Mesendoderm (in vitro differentiated cells): Measurements from ENCODE around the gene NQO1. TPM values are rescaled to one million over a fixed set of nuclear protein-coding genes. Genes with fewer than 3 reads are reported as not detected.

Experiments
- DNase-seq: peaks from one replicate; pipeline ENCODE4 v3.0.0; 2013
- H2AK5ac ChIP-seq: 2 replicates; pipeline ENCODE4 v1.6.1; 2013; ENCODE audit warnings: low read length, inconsistent platforms
- H2BK120ac ChIP-seq: 2 replicates; pipeline ENCODE4 v1.6.1; 2013; ENCODE audit warnings: low read depth, mild to moderate bottlenecking, low read length, moderate library complexity, mixed read lengths
- H2BK15ac ChIP-seq: replicated peaks from 2 replicates; pipeline ENCODE4 v1.6.1; 2013; ENCODE audit warnings: low read depth, mild to moderate bottlenecking, moderate library complexity
- H2BK5ac ChIP-seq: 2 replicates; pipeline ENCODE4 v1.6.1; 2013; ENCODE audit warnings: low read length, inconsistent platforms
- H3K18ac ChIP-seq: 2 replicates; pipeline ENCODE4 v1.6.1; 2013; ENCODE audit warnings: mild to moderate bottlenecking, low read length, mixed read lengths
- H3K23ac ChIP-seq: one replicate; pipeline ENCODE4 v1.6.1; 2013; ENCODE audit warnings: low read length
- H3K27ac ChIP-seq: 2 replicates; pipeline ENCODE4 v1.5.1; 2013; ENCODE audit warnings: low read depth, mild to moderate bottlenecking, inconsistent platforms, low read length, moderate library complexity
- H3K27me3 ChIP-seq: 2 replicates; pipeline ENCODE4 v1.6.1; 2013; ENCODE audit warnings: low read length, control low read depth, mild to moderate bottlenecking, inconsistent platforms; ENCODE audit not compliant: insufficient read depth, poor library complexity
- H3K36me3 ChIP-seq: 2 replicates; pipeline ENCODE4 v1.6.1; 2013; ENCODE audit warnings: low read length, inconsistent platforms; ENCODE audit not compliant: control insufficient read depth, insufficient read depth
- H3K4ac ChIP-seq: one replicate; pipeline ENCODE4 v1.6.1; 2013; ENCODE audit warnings: low read depth, mild to moderate bottlenecking, low read length, moderate library complexity
- H3K4me1 ChIP-seq: 2 replicates; pipeline ENCODE4 v1.6.1; 2013; ENCODE audit warnings: low read depth, low read length, inconsistent platforms; ENCODE audit not compliant: control insufficient read depth
- H3K4me2 ChIP-seq: 2 replicates; pipeline ENCODE4 v1.6.1; 2013; ENCODE audit warnings: low read length
- H3K4me3 ChIP-seq: 2 replicates; pipeline ENCODE4 v1.5.1; 2013; ENCODE audit warnings: mild to moderate bottlenecking, low read length
- H3K56ac ChIP-seq: one replicate; pipeline ENCODE4 v1.6.1; 2013; ENCODE audit warnings: low read length
- H3K79me1 ChIP-seq: 2 replicates; pipeline ENCODE4 v1.6.1; 2013; ENCODE audit warnings: low read length, inconsistent platforms
- H3K79me2 ChIP-seq: 2 replicates; pipeline ENCODE4 v1.6.1; 2013; ENCODE audit warnings: mild to moderate bottlenecking, low read length; ENCODE audit not compliant: control insufficient read depth, insufficient read depth
- H3K9ac ChIP-seq: 2 replicates; pipeline ENCODE4 v1.6.1; 2013; ENCODE audit warnings: low read length, inconsistent platforms
- H4K5ac ChIP-seq: one replicate; pipeline ENCODE4 v1.6.1; 2013; ENCODE audit warnings: low read length
- H4K8ac ChIP-seq: one replicate; pipeline ENCODE4 v1.6.1; 2013; ENCODE audit warnings: low read depth, mild to moderate bottlenecking, control low read depth, low read length, moderate library complexity
- WGBS: extraction: QIAGEN DNeasy Blood & Tissue Kit; methylation state at CpG from one replicate; pipeline ENCODE4 v1.1.7; 2013; ENCODE audit warnings: low lambda C conversion rate, missing lambda C conversion rate; ENCODE audit not compliant: insufficient coverage; ENCODE audit errors: extremely low coverage; 5-methylcytosine and 5-hydroxymethylcytosine counted together
- polyA plus RNA-seq, 2 experiments: library from polyadenylated mRNA; stranded (reverse); fragments of 200-250 nt; gene quantifications; one replicate each; pipeline ENCODE4 v1.2.3, GENCODE V29; 2013

NQO1 gene
- polyA plus RNA-seq (2013, experiment 1 of 2) = 95.1 TPM
- polyA plus RNA-seq (2013, experiment 2 of 2) = 96.0 TPM

DNA sequence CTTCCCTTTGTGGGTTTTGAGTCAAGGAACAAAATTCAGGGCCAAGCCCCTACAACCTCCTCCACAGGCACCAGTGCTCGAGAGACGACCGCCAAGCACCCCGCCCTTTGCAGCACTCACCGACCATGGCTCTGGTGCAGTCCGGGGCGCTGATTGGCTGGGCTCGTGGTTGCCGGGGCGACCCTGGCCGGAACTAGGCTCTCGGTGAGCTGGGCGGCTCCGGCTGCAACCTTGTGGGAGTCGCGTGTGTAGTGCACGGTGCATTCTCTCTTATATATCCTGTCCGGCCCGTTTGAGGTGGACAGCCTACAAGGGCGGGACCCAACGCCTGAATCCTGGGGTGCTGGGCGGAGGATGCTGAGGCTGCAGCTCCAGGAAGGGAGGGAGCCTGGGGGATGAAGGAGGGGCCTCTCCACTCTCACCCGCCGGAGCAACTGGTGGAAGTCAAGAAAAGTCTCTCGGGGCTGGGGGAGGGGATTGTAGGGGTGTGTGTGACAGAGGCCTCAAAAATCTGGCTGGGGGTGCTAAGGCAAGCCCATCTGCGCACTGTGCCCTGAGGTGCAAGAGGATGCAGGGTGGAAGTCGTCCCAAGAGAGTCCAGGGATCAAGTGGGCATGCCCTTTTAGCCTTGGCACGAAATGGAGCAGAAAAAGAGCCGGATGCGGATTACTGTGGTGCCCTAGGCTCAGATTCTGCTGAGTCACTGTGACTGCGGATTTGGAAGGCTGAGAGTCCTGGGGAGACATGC lies at the start of gene NQO1:
Gene NQO1, minus strand, starts transcription at position 248 of the 748 bp plus-strand sequence. Its CDS starts 121 bp downstream, at position 127.
- H3K56ac ChIP-seq = peak within 1 kb of the TSS; percentile 99
- H3K36me3 ChIP-seq = no peaks in the 10 kb centered on the region
- H3K4me2 ChIP-seq = peak within 1 kb of the TSS; percentile 96
- H2AK5ac ChIP-seq = peak within 1 kb of the TSS; percentile 98
- H2BK120ac ChIP-seq = peak within 1 kb of the TSS; percentile 56
- no peaks in the 10 kb centered on the region for H3K27me3 ChIP-seq
- no CpG with 5 or more reads among the region's 31 CpGs for WGBS
- DNase-seq = peak; percentile 99
- peak within 1 kb of the TSS; percentile 76 for H3K4me3 ChIP-seq
- H3K79me1 ChIP-seq = no peaks in the 10 kb centered on the region
- peak within 1 kb of the TSS; percentile 39 for H2BK15ac ChIP-seq
- peak within 1 kb of the TSS; percentile 68 for H4K8ac ChIP-seq
- H3K79me2 ChIP-seq = peaks cover 7% of the 10 kb centered on the region
- peak within 1 kb of the TSS; percentile 97 for H3K4ac ChIP-seq
- H3K18ac ChIP-seq = peak within 1 kb of the TSS; percentile 81
- H3K4me1 ChIP-seq = peaks cover 5% of the 10 kb centered on the region
- H2BK5ac ChIP-seq = peak within 1 kb of the TSS; percentile 100
- peak within 1 kb of the TSS; percentile 97 for H4K5ac ChIP-seq
- peak within 1 kb of the TSS; percentile 95 for H3K9ac ChIP-seq
- H3K27ac ChIP-seq = peak within 1 kb of the TSS; percentile 99
- peak within 1 kb of the TSS; percentile 100 for H3K23ac ChIP-seq

GRCh38 chr16:69775563-69775962 lies 49.2 kb upstream of the NQO1 start:
- Histone ChIP-seq H3K79me2 (peaks cover 3% of the 10 kb centered on the region), H3K23ac (no peak overlapping the region), H3K18ac (no peak overlapping the region), H3K4me3 (no peak overlapping the region), H2AK5ac (no peak overlapping the region), H4K5ac (no peak overlapping the region), H3K9ac (no peak overlapping the region), H3K4me2 (no peak overlapping the region), H3K27me3 (no peaks in the 10 kb centered on the region), H3K4ac (no peak overlapping the region), H2BK120ac (no peak overlapping the region), H3K56ac (no peak overlapping the region), H3K4me1 (no peaks in the 10 kb centered on the region), H4K8ac (no peak overlapping the region), H2BK5ac (no peak overlapping the region), H3K27ac (no peak overlapping the region), H3K79me1 (peaks cover 14% of the 10 kb centered on the region), H3K36me3 (no peaks in the 10 kb centered on the region), H2BK15ac (no peak overlapping the region)
- DNase-seq = no peak

DNA sequence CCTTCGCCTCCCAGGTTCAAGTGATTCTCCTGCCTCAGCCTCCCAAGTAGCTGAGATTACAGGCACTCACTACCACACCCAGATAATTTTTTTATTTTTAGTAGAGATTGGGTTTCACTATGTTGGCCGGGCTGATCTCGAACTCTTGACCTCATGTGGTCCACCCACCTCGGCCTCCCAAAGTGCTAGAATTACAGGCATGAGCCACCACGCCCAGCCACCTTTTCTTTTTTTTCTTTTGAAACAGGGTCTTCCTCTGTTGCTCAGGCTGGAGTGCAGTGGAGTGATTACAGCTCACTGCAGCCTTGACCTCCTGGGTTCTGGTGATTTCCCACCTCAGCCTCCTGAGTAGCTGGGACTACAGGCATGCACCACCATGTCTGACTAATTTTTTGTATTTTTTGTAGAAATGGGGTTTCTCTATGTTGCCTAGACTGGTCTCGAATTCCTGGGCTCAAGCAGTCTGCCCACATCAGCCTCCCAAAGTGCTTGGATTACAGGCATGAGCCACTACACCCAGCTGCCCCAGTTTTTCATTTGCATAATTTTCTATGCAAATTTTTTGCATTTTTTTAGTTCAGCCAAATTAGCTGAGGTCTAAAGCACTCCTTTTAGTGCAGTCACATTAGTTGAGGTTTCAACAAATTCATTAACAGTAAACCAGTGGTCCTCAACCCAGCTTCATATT lies 47.0 kb upstream of the NQO1 start:
- no peak overlapping the region for H3K56ac ChIP-seq
- H3K18ac ChIP-seq = no peak overlapping the region
- no peak overlapping the region for H3K4me2 ChIP-seq
- no peak overlapping the region for H3K4ac ChIP-seq
- H3K4me1 ChIP-seq = no peaks in the 10 kb centered on the region
- no peak overlapping the region for H4K5ac ChIP-seq
- no peak overlapping the region for H4K8ac ChIP-seq
- H3K79me2 ChIP-seq = peaks cover 5% of the 10 kb centered on the region
- no peaks in the 10 kb centered on the region for H3K27me3 ChIP-seq
- peaks cover 17% of the 10 kb centered on the region for H3K79me1 ChIP-seq
- H3K27ac ChIP-seq = no peak overlapping the region
- H2BK15ac ChIP-seq = no peak overlapping the region
- no peak overlapping the region for H3K9ac ChIP-seq
- no CpG with 5 or more reads among the region's 6 CpGs for WGBS
- H2BK5ac ChIP-seq = no peak overlapping the region
- H2BK120ac ChIP-seq = no peak overlapping the region
- DNase-seq = no peak
- H2AK5ac ChIP-seq = no peak overlapping the region
- H3K23ac ChIP-seq = no peak overlapping the region
- no peaks in the 10 kb centered on the region for H3K36me3 ChIP-seq
- H3K4me3 ChIP-seq = no peak overlapping the region

DNA sequence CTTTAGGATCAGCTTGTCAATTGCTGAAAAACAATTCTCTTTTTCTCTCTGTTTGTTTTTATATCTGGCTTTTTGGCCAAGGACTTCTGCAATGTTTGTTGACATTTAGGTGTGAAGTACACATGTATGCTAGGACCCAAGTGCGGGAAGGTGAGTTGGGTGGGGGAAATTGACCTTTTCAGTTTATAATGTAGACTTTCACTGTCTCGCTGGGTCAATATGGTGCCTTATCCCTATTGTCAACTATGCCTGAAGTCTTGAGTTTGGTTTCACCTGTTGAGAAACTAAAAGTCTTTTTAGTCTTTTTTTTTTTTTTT lies 45.2 kb upstream of the NQO1 start:
- no peak for DNase-seq
- no peaks in the 10 kb centered on the region for H3K4me1 ChIP-seq
- H4K8ac ChIP-seq = no peak overlapping the region
- H3K18ac ChIP-seq = no peak overlapping the region
- H3K27me3 ChIP-seq = no peaks in the 10 kb centered on the region
- H3K9ac ChIP-seq = no peak overlapping the region
- no peak overlapping the region for H3K56ac ChIP-seq
- no peak overlapping the region for H3K4ac ChIP-seq
- H2BK15ac ChIP-seq = no peak overlapping the region
- H3K4me3 ChIP-seq = no peak overlapping the region
- WGBS = no CpG with 5 or more reads among the region's 2 CpGs
- H3K23ac ChIP-seq = no peak overlapping the region
- peaks cover 5% of the 10 kb centered on the region for H3K79me2 ChIP-seq
- no peaks in the 10 kb centered on the region for H3K36me3 ChIP-seq
- no peak overlapping the region for H2BK5ac ChIP-seq
- H3K27ac ChIP-seq = no peak overlapping the region
- no peak overlapping the region for H3K4me2 ChIP-seq
- H2BK120ac ChIP-seq = no peak overlapping the region
- H3K79me1 ChIP-seq = peaks cover 17% of the 10 kb centered on the region
- no peak overlapping the region for H4K5ac ChIP-seq
- H2AK5ac ChIP-seq = no peak overlapping the region

DNA sequence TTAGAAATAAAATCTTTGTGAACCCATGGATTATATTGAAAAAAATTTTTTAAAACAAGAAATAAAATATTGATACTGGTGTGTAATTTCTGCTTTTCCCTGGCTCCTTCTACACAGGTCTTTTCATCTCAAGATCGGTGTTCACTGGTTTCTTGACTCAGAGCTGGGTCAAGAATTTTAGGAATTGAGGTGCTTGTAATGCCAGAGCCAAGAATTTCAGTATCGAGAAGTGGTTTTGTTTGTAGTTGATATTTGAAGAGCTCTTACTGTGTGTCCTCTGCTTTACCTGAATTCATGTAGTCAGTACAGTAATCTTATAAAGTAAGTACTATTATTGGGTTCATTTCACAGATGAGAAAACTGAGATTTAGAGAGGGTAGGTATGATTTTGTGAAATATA lies 43.0 kb upstream of the NQO1 start:
- H4K5ac ChIP-seq = no peak overlapping the region
- no peak overlapping the region for H2AK5ac ChIP-seq
- H4K8ac ChIP-seq = no peak overlapping the region
- no peak overlapping the region for H3K27ac ChIP-seq
- H2BK120ac ChIP-seq = no peak overlapping the region
- no peak overlapping the region for H3K4me3 ChIP-seq
- no peak overlapping the region for H3K9ac ChIP-seq
- no peak overlapping the region for H3K56ac ChIP-seq
- no peak overlapping the region for H3K4ac ChIP-seq
- WGBS = no CpG with 5 or more reads among the region's 2 CpGs
- no peak for DNase-seq
- H3K79me1 ChIP-seq = peaks cover 19% of the 10 kb centered on the region
- no peak overlapping the region for H2BK5ac ChIP-seq
- H3K36me3 ChIP-seq = no peaks in the 10 kb centered on the region
- H3K27me3 ChIP-seq = no peaks in the 10 kb centered on the region
- no peak overlapping the region for H3K18ac ChIP-seq
- H3K4me2 ChIP-seq = no peak overlapping the region
- H3K4me1 ChIP-seq = no peaks in the 10 kb centered on the region
- no peak overlapping the region for H2BK15ac ChIP-seq
- H3K23ac ChIP-seq = no peak overlapping the region
- peaks cover 3% of the 10 kb centered on the region for H3K79me2 ChIP-seq
